Measurements from ENCODE around the gene LPCAT3. TPM values are rescaled to one million over a fixed set of nuclear protein-coding genes. Genes with fewer than 3 reads are reported as not detected.

Gene LPCAT3
- total RNA-seq, 1 donor from 2014 or later = 12.5 TPM

GRCh38 chr12:6946033-6946919 lies 72.0 kb downstream of the LPCAT3 start:
- no peak for TF ChIP-seq CTCF (IDR thresholded peaks at IDR 0.05; ENCODE audit: insufficient read depth, low read length, poor library complexity, severe bottlenecking)
- Histone ChIP-seq H3K36me3 (ENCODE audit: control insufficient read depth, insufficient read depth, low read length) (no peaks in the 10 kb centered on the region), H3K27me3 (ENCODE audit: control insufficient read depth, insufficient read depth, low read length) (no peaks in the 10 kb centered on the region), H3K4me3 (ENCODE audit: low read depth, low read length) (peak overlapping the region; percentile 60)
- DNase-seq (ENCODE audit: low read depth) = peak; percentile 84

- DNase-seq (ENCODE audit: low read depth) = no peak
- no peak for TF ChIP-seq CTCF (IDR thresholded peaks at IDR 0.05; ENCODE audit: insufficient read depth, low read length, poor library complexity, severe bottlenecking)
- Histone ChIP-seq H3K4me3 (ENCODE audit: low read depth, low read length) (peak overlapping the region; percentile 23), H3K36me3 (ENCODE audit: control insufficient read depth, insufficient read depth, low read length) (peaks cover 1% of the 10 kb centered on the region), H3K27me3 (ENCODE audit: control insufficient read depth, insufficient read depth, low read length) (no peaks in the 10 kb centered on the region)
Measured at GRCh38 chr12:6945613-6946012, 72.7 kb downstream of the LPCAT3 start.

- H3K36me3 ChIP-seq (ENCODE audit: control insufficient read depth, insufficient read depth, low read length) = peaks cover 1% of the 10 kb centered on the region
- H3K4me3 ChIP-seq (ENCODE audit: low read depth, low read length) = peak overlapping the region; percentile 65
- H3K27me3 ChIP-seq (ENCODE audit: control insufficient read depth, insufficient read depth, low read length) = no peaks in the 10 kb centered on the region
- peak; percentile 61 for DNase-seq (ENCODE audit: low read depth)
- peak; percentile 91 for TF ChIP-seq CTCF (IDR thresholded peaks at IDR 0.05; ENCODE audit: insufficient read depth, low read length, poor library complexity, severe bottlenecking)
Measured at GRCh38 chr12:6944381-6945186, 73.7 kb downstream of the LPCAT3 start.

- H3K4me3 ChIP-seq (ENCODE audit: low read depth, low read length) = peak within 1 kb of the TSS; percentile 65
- DNase-seq (ENCODE audit: low read depth) = peak; percentile 81
- H3K36me3 ChIP-seq (ENCODE audit: control insufficient read depth, insufficient read depth, low read length) = peaks cover 3% of the 10 kb centered on the region
- no peak for TF ChIP-seq CTCF (IDR thresholded peaks at IDR 0.05; ENCODE audit: insufficient read depth, low read length, poor library complexity, severe bottlenecking)
- no peaks in the 10 kb centered on the region for H3K27me3 ChIP-seq (ENCODE audit: control insufficient read depth, insufficient read depth, low read length)
Measured at GRCh38 chr12:6943722-6944380, 74.4 kb downstream of the LPCAT3 start, which contains the start of the genes C12orf57 and RNU7-1. TSS of gene C12orf57 (plus strand) at chr12:6944022. CDS start at chr12:6944122, 100 bp downstream. TSS of gene RNU7-1 (plus strand) at chr12:6943816.

GRCh38 chr12:6943389-6943721 lies 74.9 kb downstream of the LPCAT3 start:
- DNase-seq (ENCODE audit: low read depth) = peak; percentile 70
- Histone ChIP-seq H3K27me3 (ENCODE audit: control insufficient read depth, insufficient read depth, low read length) (no peaks in the 10 kb centered on the region), H3K4me3 (ENCODE audit: low read depth, low read length) (no peak overlapping the region), H3K36me3 (ENCODE audit: control insufficient read depth, insufficient read depth, low read length) (peaks cover 3% of the 10 kb centered on the region)
- no peak for TF ChIP-seq CTCF (IDR thresholded peaks at IDR 0.05; ENCODE audit: insufficient read depth, low read length, poor library complexity, severe bottlenecking)
